Heart right ventricle (tissue), 16 donors: ENCODE results near the gene ALDH16A1. TPM values are rescaled to one million over a fixed set of nuclear protein-coding genes. Genes with fewer than 3 reads are reported as not detected.
"Not testable (repeated sequence)": the region's sequence is repeated elsewhere in the genome, so short reads cannot be mapped to it uniquely, and the experiment has no call there.

Source experiments
- ATAC-seq, 8 donors: fragments of 200-7000 bp; cut with Tn5 transposase; one replicate each; pipeline ENCODE4 v1.9.1; 2020; ENCODE audit warnings: mild to moderate bottlenecking in 8 of 8, moderate library complexity in 8 of 8, moderate number of reproducible peaks in 1 of 8
- DNase-seq, 2 donors: peaks; one replicate each; pipeline ENCODE4 v3.0.0-alpha.2; 2020
- H3K27ac ChIP-seq, 10 donors: fragments of 200-600 bp; sonication (generic) in 2 of 10; one replicate each; pipeline versions ENCODE4 v1.5.0 to v1.8.0; 2020 to 2022; ENCODE audit warnings: mild to moderate bottlenecking in 3 of 10
- H3K27me3 ChIP-seq, 7 donors: fragments of 200-600 bp; one replicate each; pipeline ENCODE4 v1.8.0; 2021 to 2022; ENCODE audit warnings: mild to moderate bottlenecking in 2 of 7
- H3K36me3 ChIP-seq, 9 donors: fragments of 200-600 bp; sonication (generic) in 1 of 9; one replicate each; pipeline versions ENCODE4 v1.5.0 to v1.8.0; 2020 to 2022; ENCODE audit warnings: mild to moderate bottlenecking in 2 of 9
- H3K4me1 ChIP-seq, 9 donors: fragments of 200-600 bp; sonication (generic) in 1 of 9; one replicate each; pipeline versions ENCODE4 v1.5.0 to v1.8.0; 2020 to 2022; ENCODE audit warnings: mild to moderate bottlenecking in 4 of 9
- H3K4me3 ChIP-seq, 10 donors: fragments of 200-600 bp; sonication (generic) in 2 of 10; one replicate each; pipeline versions ENCODE4 v1.5.0 to v1.8.0; 2020 to 2022; ENCODE audit warnings: mild to moderate bottlenecking in 7 of 10, moderate library complexity in 2 of 10
- H3K9me3 ChIP-seq, 11 donors: fragments of 200-600 bp in 10 of 11; sonication (generic) in 2 of 11; one replicate each; pipeline versions ENCODE4 v1.5.0 to v1.8.0; 2013 to 2022; ENCODE audit warnings: mild to moderate bottlenecking in 2 of 11, control low read depth in 1 of 11, moderate library complexity in 1 of 11
- CTCF ChIP-seq, 9 donors: fragments of 200-600 bp; sonication (generic) in 2 of 9; IDR thresholded peaks; one replicate each; pipeline versions ENCODE4 v1.5.0 to v1.8.0; 2021 to 2022; ENCODE audit warnings: antibody characterized with exemption in 9 of 9, mild to moderate bottlenecking in 5 of 9, moderate library complexity in 1 of 9
- WGBS, 2 donors: extraction: QIAGEN DNeasy Blood & Tissue Kit; methylation state at CpG; one replicate each; pipeline ENCODE4 v1.1.7; 2013; ENCODE audit warnings: inconsistent platforms in 1 of 2; 5-methylcytosine and 5-hydroxymethylcytosine counted together
- intact Hi-C, 10 donors: fragments of 100-400 bp; cut with DNase I; formaldehyde crosslinking; loops; one replicate each; pipeline versions ENCODE4 v1.11.1 to v1.14.2; 2022
- polyA plus RNA-seq, 2 donors: library from polyadenylated mRNA; stranded (reverse); fragments of 200-250 nt; gene quantifications; one replicate each; pipeline ENCODE4 v1.2.3, GENCODE V29; 2013
- total RNA-seq, 10 donors: library from RNA; stranded (reverse); fragmentation: NEBNext Ultra II Directional in 3 of 10; extraction: Animal tissue kit (Norgen Biotek cat#: 25700) in 3 of 10; gene quantifications; one replicate each; pipeline versions ENCODE4 v1.2.1 to v1.2.4, GENCODE V29; 2021 to 2023
- donor health status: Arrhythmogenic right ventricular cardiomyopathy.
- donor health status: ischemic (EF 13 %, LVEDD 7.1; RV severe dilation, severe dysfunction).
- donor health status: healthy with polysubstance abuse.
- donor health status: DM: no; HTN: yes; CAD: no.
- donor health status: DM: no; HTN: no; CAD: no.
- donor health status: ischemic (EF 25% LVEDD 6.9; RV normal size, moderate dysfunction).
- donor health status: ischemic (EF 25% LVEDD 5.7; RV mildly dilated, moderate dysfunction).
- donor health status: healthy.
- donor health status: DM: yes; HTN: yes; CAD: no.
- donor health status: Ischemic cardiomyopathy.
- donor health status: ischemic (EF 35%, LVEDD 5.7; RV mildly dilated, moderate dysfunction).
- donor health status: nonischemic (EF 11% LVEDD 7.7; RV severe dilation, severe dysfunction).
- donor health status: DM: yes; HTN: yes; CAD: no.
- donor health status: PGD.
- donor health status: ischemic (EF 29% LVEDD 5.4; RV normal size, mild dysfunction).
- donor health status: nonischemic (EF 23%, LVEDD 6.1; RV moderate dilation, normal function).

ALDH16A1 gene
- total and polyA plus RNA-seq, 12 donors: 4.4 to 19.9 (median 8.7) TPM

GRCh38 chr19:49458567-49458903, 5.5 kb downstream of the ALDH16A1 start:
- intact Hi-C loops: no loop called here
- 88 to 96% methylated on average over 5 of the region's 5 CpGs for WGBS, 2 donors
- ATAC-seq (no peak), DNase-seq (no peak)
- Histone ChIP-seq H3K4me3 (no peak overlapping the region), H3K27ac (peak overlapping the region in 5 of 10 donors; percentile 11 to 73 (median 52)), H3K36me3 (peaks cover 0 to 39% (median 0%) of the 10 kb centered on the region in 9 donors), H3K9me3 (no peaks in the 10 kb centered on the region), H3K4me1 (peaks cover 0 to 40% (median 25%) of the 10 kb centered on the region in 9 donors), H3K27me3 (no peaks in the 10 kb centered on the region)
- no peak for TF ChIP-seq CTCF (IDR thresholded peaks at IDR 0.05)

GRCh38 chr19:49459388-49459787, 6.4 kb downstream of the ALDH16A1 start:
- peaks cover 0 to 32% (median 18%) of the 10 kb centered on the region in 9 donors for H3K4me1 ChIP-seq
- H3K36me3 ChIP-seq: peaks cover 0 to 46% (median 0%) of the 10 kb centered on the region in 9 donors
- no peak for TF ChIP-seq CTCF (IDR thresholded peaks at IDR 0.05)
- no peaks in the 10 kb centered on the region for H3K9me3 ChIP-seq
- DNase-seq (no peak), ATAC-seq (no peak)
- intact Hi-C loops: no loop called here
- no peaks in the 10 kb centered on the region for H3K27me3 ChIP-seq
- no peak overlapping the region for H3K4me3 ChIP-seq
- H3K27ac ChIP-seq: no peak overlapping the region
- WGBS, 2 donors: 92 to 94% methylated on average over 12 of the region's 12 CpGs

- ATAC-seq, H3K9me3 ChIP-seq, H3K27ac ChIP-seq, H3K27me3 ChIP-seq, intact Hi-C loops, DNase-seq, H3K4me3 ChIP-seq: not testable (repeated sequence)
- peaks cover 0 to 22% (median 8%) of the 10 kb centered on the region in 9 donors for H3K4me1 ChIP-seq
- peaks cover 0 to 57% (median 6%) of the 10 kb centered on the region in 9 donors for H3K36me3 ChIP-seq
- 0% methylated on average over 1 of the region's 1 CpG; no CpG with 5 or more reads in 1 of the 2 donors for WGBS, 2 donors
These were observed 8.1 kb downstream of the ALDH16A1 start for GRCh38 chr19:49461130-49461529.

GRCh38 chr19:49461656-49462055, 8.6 kb downstream of the ALDH16A1 start:
- Histone ChIP-seq H3K4me1 (peaks cover 0 to 16% (median 5%) of the 10 kb centered on the region in 9 donors), H3K36me3 (peaks cover 0 to 59% (median 7%) of the 10 kb centered on the region in 9 donors), H3K27me3 (no peaks in the 10 kb centered on the region), H3K4me3 (no peak overlapping the region), H3K9me3 (no peaks in the 10 kb centered on the region), H3K27ac (no peak overlapping the region)
- ATAC-seq (no peak), DNase-seq (no peak)
- intact Hi-C loops: no loop called here
- TF ChIP-seq CTCF (IDR thresholded peaks at IDR 0.05): no peak
- 98% methylated on average over 37 of the region's 37 CpGs for WGBS, 2 donors

GRCh38 chr19:49462492-49462891, 9.5 kb downstream of the ALDH16A1 start:
- TF ChIP-seq CTCF (IDR thresholded peaks at IDR 0.05): no peak
- Histone ChIP-seq H3K4me3 (no peak overlapping the region), H3K9me3 (no peaks in the 10 kb centered on the region), H3K27ac (no peak overlapping the region), H3K36me3 (peaks cover 0 to 65% (median 7%) of the 10 kb centered on the region in 9 donors), H3K4me1 (peaks cover 0 to 9% (median 0%) of the 10 kb centered on the region in 9 donors), H3K27me3 (no peaks in the 10 kb centered on the region)
- WGBS, 2 donors: 87 to 89% methylated on average over 12 of the region's 12 CpGs
- no peak for DNase-seq
- no peak for ATAC-seq
- intact Hi-C loops: no loop called here
